ENCODE results near the gene PLCB1. TPM values are rescaled to one million over a fixed set of nuclear protein-coding genes. Genes with fewer than 3 reads are reported as not detected.
"Not testable (repeated sequence)": the region's sequence is repeated elsewhere in the genome, so short reads cannot be mapped to it uniquely, and the experiment has no call there.

PLCB1 gene
- 1 to 10 TPM in 1 of 2 experiments, under 1 TPM in 1; 0.63 to 1.5 TPM for total RNA-seq

DNA sequence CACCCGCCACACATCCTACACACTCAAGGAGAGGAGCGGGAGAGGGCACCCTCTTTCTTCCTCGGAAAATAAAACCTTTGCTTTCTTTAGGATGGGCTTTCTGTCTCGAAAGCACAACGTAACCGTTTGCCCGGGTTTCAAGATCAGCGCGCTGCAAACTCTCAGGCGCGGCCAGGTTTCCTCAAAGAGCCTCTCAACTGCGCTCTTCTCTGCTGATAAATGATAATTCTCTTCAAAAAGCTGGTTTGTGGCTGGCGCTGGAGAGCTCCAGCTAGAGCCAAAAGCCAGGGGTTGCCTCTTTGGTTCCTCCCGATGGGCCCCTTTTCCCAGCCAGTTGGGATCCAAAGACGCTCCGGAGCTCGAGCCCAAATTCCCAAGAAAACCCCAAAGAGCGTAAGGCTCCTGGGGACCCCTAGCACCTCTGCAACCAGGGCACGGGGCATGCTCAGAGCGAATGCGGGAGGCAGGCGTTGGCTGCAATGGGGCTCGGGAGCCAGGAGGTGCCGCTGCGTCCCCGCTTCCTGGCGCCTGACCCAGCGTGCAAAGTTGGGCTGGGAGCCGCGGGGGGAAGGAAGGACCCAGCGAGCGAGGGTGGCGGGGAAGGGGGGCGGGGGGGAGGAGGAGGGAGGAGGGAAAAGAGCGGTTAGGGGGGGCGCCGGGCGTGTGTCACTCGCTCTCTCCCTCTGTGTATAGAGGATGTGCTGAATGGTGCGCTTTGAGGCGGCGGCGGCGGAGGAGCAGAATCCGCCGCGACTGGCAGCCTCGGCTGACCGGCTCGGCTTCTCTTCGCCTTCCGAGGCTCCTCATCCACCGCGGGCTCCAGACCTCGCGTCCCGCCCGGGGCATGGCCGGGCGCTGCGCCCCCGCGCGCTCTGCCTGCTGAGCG, at the start of gene PLCB1:
Gene PLCB1, plus strand, starts transcription at position 669 of the 886 bp plus-strand sequence. CDS start 386 bp downstream, outside the sequence.
- Mint-ChIP-seq H3K4me1 (ENCODE audit: low read depth) (peaks cover 17% of the 10 kb centered on the region), H3K4me3 (peak within 1 kb of the TSS; percentile 68), H3K27ac (no peak within 1 kb of the TSS)

DNA sequence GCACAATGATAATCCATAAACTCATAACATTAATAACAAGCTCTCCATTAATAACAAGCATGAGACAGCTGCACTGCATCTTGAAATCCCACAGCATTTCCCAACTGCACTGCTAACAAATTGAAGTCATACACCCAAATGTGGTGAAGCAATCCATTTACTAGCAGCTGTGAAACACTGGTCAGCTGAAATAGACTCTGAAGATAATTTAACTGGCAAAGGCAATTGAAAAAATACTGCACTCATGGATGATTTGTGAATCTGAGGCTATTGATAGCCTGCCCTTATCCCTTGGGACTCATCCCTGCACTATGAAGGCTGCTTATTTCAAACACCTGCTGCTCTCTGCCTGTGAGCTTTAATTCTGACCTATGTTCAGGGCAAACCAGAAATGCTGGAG, 49.1 kb upstream of the PLCB1 start:
- no peak for DNase-seq
- H3K36me3 Mint-ChIP-seq (ENCODE audit: low read depth): no peaks in the 10 kb centered on the region
- CTCF ChIA-PET: interaction anchor here (1.6 kb wide), 1 partner anchor 639 kb away, joined by 6 read pairs; no protein-coding TSS in a partner anchor
- H3K27ac Mint-ChIP-seq: no peak overlapping the region
- no peaks in the 10 kb centered on the region for H3K9me3 Mint-ChIP-seq (ENCODE audit: insufficient read depth)
- POLR2A ChIA-PET: no interaction called here
- ATAC-seq: no peak
- no peak overlapping the region for H3K4me3 Mint-ChIP-seq
- H3K4me1 Mint-ChIP-seq (ENCODE audit: low read depth): no peaks in the 10 kb centered on the region
- peaks cover 2% of the 10 kb centered on the region for H3K27me3 Mint-ChIP-seq (ENCODE audit: low read depth)

More for the DNA sequence above, at the start of gene PLCB1:
- no peaks in the 10 kb centered on the region for H3K36me3 Mint-ChIP-seq (ENCODE audit: low read depth)
- peaks cover 42% of the 10 kb centered on the region for H3K27me3 Mint-ChIP-seq (ENCODE audit: low read depth)
- POLR2A ChIA-PET: no interaction called here
- CTCF ChIA-PET: interaction anchor here (0.8 to 3.5 kb wide), 16 partner anchors 19 to 590 kb away, joined by 3 to 34 read pairs (median 4); no protein-coding TSS in a partner anchor
- ATAC-seq (peak; percentile 95), DNase-seq (peak; percentile 84)
- no peaks in the 10 kb centered on the region for H3K9me3 Mint-ChIP-seq (ENCODE audit: insufficient read depth)

DNA sequence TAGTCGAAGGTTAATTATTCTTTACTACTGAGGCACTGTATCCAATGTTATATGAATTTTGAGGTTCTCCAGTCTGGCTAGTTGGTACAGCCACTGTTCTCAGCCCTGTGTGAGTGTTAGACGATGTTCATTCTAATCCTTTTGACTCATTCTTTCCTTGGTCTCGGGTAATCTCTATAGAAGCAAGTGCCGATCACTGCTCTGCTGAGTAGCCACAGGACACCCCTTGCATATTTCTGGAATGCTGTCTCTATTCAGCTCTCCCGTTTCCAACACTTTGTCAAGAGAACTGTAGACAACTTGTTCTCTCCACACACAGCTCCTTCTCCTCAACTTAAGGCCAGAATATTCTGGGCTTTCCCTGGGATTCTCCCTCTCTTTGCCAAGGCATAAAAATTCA, 42.4 kb upstream of the PLCB1 start:
- no peak overlapping the region for H3K27ac Mint-ChIP-seq
- POLR2A ChIA-PET: no interaction called here
- H3K4me3 Mint-ChIP-seq: no peak overlapping the region
- H3K27me3 Mint-ChIP-seq (ENCODE audit: low read depth): peaks cover 5% of the 10 kb centered on the region
- H3K4me1 Mint-ChIP-seq (ENCODE audit: low read depth): no peaks in the 10 kb centered on the region
- DNase-seq (no peak), ATAC-seq (no peak)
- CTCF ChIA-PET: no interaction called here
- H3K9me3 Mint-ChIP-seq (ENCODE audit: insufficient read depth): no peaks in the 10 kb centered on the region
- H3K36me3 Mint-ChIP-seq (ENCODE audit: low read depth): no peaks in the 10 kb centered on the region

DNA sequence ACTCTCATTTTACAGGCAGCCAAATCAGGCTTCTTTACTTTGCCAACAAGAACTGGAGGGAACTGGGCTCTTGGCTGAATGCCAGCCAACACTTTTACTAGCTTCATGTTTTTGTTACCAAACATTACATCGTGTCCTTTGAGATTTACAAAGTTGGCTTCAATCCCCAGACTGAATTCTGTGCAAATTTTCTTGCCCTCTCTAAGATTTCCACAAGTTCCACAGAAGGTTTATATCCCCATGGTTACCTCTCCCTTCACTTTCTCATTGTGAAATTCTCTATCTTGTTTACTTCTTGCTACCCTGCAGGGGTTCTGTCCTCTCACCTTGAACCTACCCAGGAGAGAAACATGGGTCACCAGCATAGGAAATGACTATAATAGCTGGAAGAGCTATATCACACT, 37.6 kb upstream of the PLCB1 start:
- H3K27me3 Mint-ChIP-seq (ENCODE audit: low read depth): peaks cover 3% of the 10 kb centered on the region
- H3K4me3 Mint-ChIP-seq: no peak overlapping the region
- no peak for ATAC-seq
- H3K9me3 Mint-ChIP-seq (ENCODE audit: insufficient read depth): no peaks in the 10 kb centered on the region
- CTCF ChIA-PET: no interaction called here
- H3K36me3 Mint-ChIP-seq (ENCODE audit: low read depth): no peaks in the 10 kb centered on the region
- H3K27ac Mint-ChIP-seq: no peak overlapping the region
- POLR2A ChIA-PET: no interaction called here
- no peak for DNase-seq
- no peaks in the 10 kb centered on the region for H3K4me1 Mint-ChIP-seq (ENCODE audit: low read depth)

DNA sequence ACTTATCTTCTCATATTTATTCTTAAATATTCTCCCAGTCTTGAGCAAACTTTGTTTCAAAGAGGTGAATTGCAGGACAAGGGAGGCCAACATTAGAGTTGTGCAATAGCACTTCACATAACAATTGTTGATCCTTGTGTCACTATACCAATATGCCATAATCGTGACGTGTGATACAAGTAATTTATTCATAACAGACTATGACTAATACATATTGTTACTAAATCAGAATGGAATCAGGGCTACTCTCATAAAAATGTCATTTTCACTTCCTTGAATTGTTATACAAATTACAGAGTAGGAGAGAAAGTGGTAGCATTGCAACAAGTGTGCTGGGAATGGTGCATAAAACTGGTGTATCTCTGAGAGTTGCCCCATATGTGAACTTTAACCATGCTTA, 37.2 kb upstream of the PLCB1 start:
- DNase-seq: no peak
- H3K9me3 Mint-ChIP-seq (ENCODE audit: insufficient read depth): no peaks in the 10 kb centered on the region
- no peak for ATAC-seq
- ChIA-PET CTCF (no interaction called here), POLR2A (no interaction called here)
- H3K4me3 Mint-ChIP-seq: no peak overlapping the region
- no peak overlapping the region for H3K27ac Mint-ChIP-seq
- H3K4me1 Mint-ChIP-seq (ENCODE audit: low read depth): no peaks in the 10 kb centered on the region
- no peaks in the 10 kb centered on the region for H3K27me3 Mint-ChIP-seq (ENCODE audit: low read depth)
- no peaks in the 10 kb centered on the region for H3K36me3 Mint-ChIP-seq (ENCODE audit: low read depth)

DNA sequence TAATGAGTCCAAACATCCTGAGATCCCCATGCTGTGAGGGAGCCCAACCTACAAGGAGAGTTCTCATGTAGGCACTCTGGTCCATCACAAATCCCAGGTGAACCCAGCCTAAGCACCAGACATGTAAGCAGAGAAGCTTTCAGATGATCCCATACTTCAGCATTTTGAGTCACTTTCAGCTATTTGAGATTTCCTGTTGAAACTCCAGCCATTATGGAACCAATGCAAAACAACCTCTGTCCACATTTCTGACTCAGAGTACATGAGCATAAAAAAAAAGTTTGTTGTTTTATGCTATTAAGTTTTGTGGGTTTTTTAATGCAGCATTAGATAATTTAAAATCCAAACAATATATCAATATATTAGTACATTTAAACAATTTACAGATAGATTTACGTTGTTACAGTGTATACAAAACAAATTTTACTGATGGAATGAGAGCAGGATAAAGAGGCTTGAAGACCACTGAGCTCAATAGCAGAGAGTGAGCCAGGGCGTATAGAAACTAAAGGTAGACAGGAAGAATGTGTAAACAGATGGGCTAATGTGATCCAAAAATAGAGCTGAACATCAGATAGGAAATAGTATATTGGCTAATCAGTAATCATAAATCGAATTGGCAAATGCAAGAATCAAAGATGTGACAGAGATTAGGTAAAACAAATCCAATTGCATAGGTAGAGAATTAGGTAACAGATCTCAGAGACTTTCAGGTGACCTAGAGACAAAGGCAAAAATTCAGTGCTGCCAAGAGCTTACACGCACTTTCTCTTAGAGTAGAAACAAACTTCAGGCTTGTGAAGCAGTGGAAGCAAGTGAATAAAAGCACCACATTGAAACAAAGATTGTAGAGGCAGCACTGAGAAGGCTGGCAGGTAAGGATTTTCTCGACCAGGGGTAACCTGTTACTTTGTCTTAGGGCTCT, 36.2 kb upstream of the PLCB1 start:
- Mint-ChIP-seq H3K4me1 (ENCODE audit: low read depth) (no peaks in the 10 kb centered on the region), H3K27me3 (ENCODE audit: low read depth) (peaks cover 3% of the 10 kb centered on the region), H3K36me3 (ENCODE audit: low read depth) (no peaks in the 10 kb centered on the region), H3K27ac (no peak overlapping the region), H3K4me3 (no peak overlapping the region), H3K9me3 (ENCODE audit: insufficient read depth) (no peaks in the 10 kb centered on the region)
- DNase-seq (no peak), ATAC-seq (no peak)
- CTCF ChIA-PET: interaction anchor here (1.6 kb wide), 1 partner anchor 36 kb away, joined by 3 read pairs; no protein-coding TSS in a partner anchor
- POLR2A ChIA-PET: no interaction called here

DNA sequence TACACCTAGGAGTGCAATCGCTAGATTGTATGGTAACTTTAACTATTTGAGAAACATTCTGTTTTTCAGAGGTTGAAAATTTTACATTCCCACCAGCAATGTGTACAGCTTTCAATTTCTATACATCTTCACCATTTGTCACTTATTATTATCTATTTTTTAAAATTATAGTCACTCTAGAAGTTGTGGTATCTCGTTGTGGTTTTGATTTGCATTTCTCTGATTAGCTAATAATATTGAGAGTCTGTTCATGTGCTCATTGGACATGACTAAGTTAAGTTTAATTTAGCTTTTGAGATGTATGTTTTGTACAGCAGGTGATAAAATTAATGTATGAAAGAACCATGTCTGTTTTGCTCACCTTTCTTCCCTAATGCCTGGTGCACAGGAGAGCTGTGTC, 34.8 kb upstream of the PLCB1 start:
- POLR2A ChIA-PET: no interaction called here
- Mint-ChIP-seq H3K27me3 (ENCODE audit: low read depth) (peaks cover 3% of the 10 kb centered on the region), H3K36me3 (ENCODE audit: low read depth) (no peaks in the 10 kb centered on the region), H3K4me3 (no peak overlapping the region), H3K4me1 (ENCODE audit: low read depth) (no peaks in the 10 kb centered on the region), H3K27ac (no peak overlapping the region), H3K9me3 (ENCODE audit: insufficient read depth) (no peaks in the 10 kb centered on the region)
- CTCF ChIA-PET: no interaction called here
- DNase-seq (no peak), ATAC-seq (no peak)

DNA sequence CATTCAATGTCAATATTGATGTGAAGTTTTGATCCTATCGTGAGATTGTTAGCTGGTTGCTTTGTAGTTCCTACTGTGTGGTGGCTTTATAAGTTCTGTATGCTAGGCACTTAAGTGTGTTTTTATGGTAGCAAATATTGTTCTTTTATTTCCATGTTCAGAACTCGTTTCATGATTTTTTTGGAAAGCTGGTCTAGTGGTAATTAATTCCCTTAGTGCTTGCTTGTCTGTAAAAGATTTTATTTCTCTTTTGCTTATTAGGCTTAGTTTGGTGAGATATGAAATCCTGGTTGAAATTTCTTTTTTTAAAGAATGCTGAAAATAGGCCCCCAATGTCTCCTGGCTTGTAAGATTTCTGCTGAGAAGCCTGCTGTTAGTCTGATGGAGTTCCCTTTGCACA, 27.8 kb upstream of the PLCB1 start:
- ATAC-seq (no peak), DNase-seq (no peak)
- ChIA-PET POLR2A (no interaction called here), CTCF (no interaction called here)
- Mint-ChIP-seq H3K36me3 (ENCODE audit: low read depth) (no peaks in the 10 kb centered on the region), H3K27me3 (ENCODE audit: low read depth) (peaks cover 3% of the 10 kb centered on the region), H3K9me3 (ENCODE audit: insufficient read depth) (peaks cover 16% of the 10 kb centered on the region), H3K4me1 (ENCODE audit: low read depth) (no peaks in the 10 kb centered on the region), H3K4me3 (no peak overlapping the region), H3K27ac (no peak overlapping the region)

DNA sequence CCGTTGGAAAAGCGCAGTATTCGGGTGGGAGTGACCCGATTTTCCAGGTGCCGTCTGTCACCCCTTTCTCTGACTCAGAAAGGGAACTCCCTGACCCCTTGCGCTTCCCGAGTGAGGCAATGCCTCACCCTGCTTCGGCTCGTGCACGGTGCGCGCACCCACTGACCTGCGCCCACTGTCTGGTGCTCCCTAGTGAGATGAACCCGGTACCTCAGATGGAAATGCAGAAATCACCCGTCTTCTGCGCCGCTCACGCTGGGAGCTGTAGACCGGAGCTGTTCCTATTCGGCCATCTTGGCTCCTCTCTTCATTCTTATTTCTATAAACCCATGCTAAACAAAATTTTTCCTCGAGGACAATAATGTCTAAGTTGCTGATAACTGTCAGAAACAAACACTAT, 17.5 kb upstream of the PLCB1 start:
- POLR2A ChIA-PET; H3K27me3 Mint-ChIP-seq (ENCODE audit: low read depth); H3K4me1 Mint-ChIP-seq (ENCODE audit: low read depth); H3K27ac Mint-ChIP-seq; ATAC-seq; CTCF ChIA-PET; H3K36me3 Mint-ChIP-seq (ENCODE audit: low read depth); H3K4me3 Mint-ChIP-seq; DNase-seq; H3K9me3 Mint-ChIP-seq (ENCODE audit: insufficient read depth): not testable (repeated sequence)

DNA sequence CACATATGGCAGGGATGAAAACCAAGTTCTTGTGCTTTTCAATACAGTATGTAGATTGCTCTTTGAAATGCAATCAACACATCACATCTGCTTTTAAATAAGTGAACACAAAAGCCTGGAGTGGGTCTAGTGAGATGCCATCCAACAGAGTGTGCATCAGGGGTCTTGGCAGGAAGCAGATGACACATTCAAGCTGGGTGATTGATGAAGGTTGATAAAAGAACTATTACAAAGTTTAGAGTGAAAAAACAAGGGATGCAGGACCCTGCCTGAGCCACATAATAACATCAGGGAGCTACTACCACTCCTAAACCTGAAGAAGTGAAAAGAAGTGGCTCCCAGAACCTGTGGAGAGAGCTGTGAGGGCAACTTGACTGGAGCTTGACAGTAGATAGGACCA, 16.6 kb upstream of the PLCB1 start:
- CTCF ChIA-PET: no interaction called here
- Mint-ChIP-seq H3K4me1 (ENCODE audit: low read depth) (no peaks in the 10 kb centered on the region), H3K27ac (no peak overlapping the region), H3K27me3 (ENCODE audit: low read depth) (peaks cover 4% of the 10 kb centered on the region), H3K9me3 (ENCODE audit: insufficient read depth) (no peaks in the 10 kb centered on the region), H3K36me3 (ENCODE audit: low read depth) (no peaks in the 10 kb centered on the region), H3K4me3 (no peak overlapping the region)
- no peak for ATAC-seq
- DNase-seq: no peak
- POLR2A ChIA-PET: no interaction called here

DNA sequence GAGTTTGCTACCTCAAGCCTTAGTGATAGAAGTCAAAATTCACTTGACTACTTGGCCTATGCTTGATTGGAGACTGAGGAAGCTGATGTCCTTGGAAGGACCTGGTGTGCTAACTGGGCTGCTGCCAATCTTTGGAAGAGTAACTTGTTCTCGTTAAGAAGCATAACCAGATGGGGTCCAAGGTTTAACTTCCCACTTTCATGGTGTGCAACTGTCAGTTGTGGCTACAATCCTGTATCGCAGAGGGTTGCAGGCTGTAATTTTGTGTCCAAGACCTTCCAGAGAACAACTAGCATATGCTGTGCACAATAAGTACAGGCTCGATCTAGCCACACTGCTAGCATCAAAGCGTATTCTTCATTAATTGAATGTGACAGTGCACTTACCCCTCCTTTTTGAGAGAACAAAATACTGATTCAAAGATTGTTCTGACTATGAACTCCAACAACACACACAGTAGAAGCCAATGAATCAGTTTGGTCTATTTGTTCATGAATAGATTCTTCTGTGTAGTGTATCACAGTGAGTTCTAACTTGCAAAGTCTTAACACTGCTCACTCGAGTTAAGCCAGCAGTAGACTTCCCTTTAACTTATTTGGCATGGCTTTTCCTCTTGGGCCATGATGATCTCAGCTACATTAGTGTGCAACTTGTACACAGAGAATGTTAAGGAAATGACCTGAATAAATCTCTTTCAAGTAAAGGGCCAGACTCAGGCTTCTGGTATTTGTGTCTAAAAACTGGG, 15.8 kb upstream of the PLCB1 start:
- no peaks in the 10 kb centered on the region for H3K4me1 Mint-ChIP-seq (ENCODE audit: low read depth)

More for the DNA sequence above, 15.8 kb upstream of the PLCB1 start:
- Mint-ChIP-seq H3K36me3 (ENCODE audit: low read depth) (no peaks in the 10 kb centered on the region), H3K9me3 (ENCODE audit: insufficient read depth) (no peaks in the 10 kb centered on the region), H3K4me3 (no peak overlapping the region), H3K27ac (no peak overlapping the region), H3K27me3 (ENCODE audit: low read depth) (peaks cover 5% of the 10 kb centered on the region)
- CTCF ChIA-PET: no interaction called here
- POLR2A ChIA-PET: no interaction called here
- ATAC-seq: no peak
- no peak for DNase-seq

Measured in activated CD8-positive, alpha-beta T cell treated with anti-CD3 and anti-CD28 coated beads, Interleukin-2, amount 10 ng/mL, durations not matched to agents 7 days and 5 days (primary cell).